GM18868 (cell line): ENCODE measurements around the gene GNB1L.
"Not testable (repeated sequence)": the region's sequence is repeated elsewhere in the genome, so short reads cannot be mapped to it uniquely, and the experiment has no call there.

Source experiments
- ATAC-seq: cut with Tn5 transposase; IDR thresholded peaks from one replicate; pipeline ENCODE4 v1.9.1; 2021; ENCODE audit warnings: mild to moderate bottlenecking, moderate library complexity; ENCODE audit not compliant: unreplicated experiment

GNB1L gene

GRCh38 chr22:19799322-19800190 is 55.1 kb downstream of the GNB1L start:
- no peak for ATAC-seq

- ATAC-seq, result no peak
Measured at GRCh38 chr22:19798891-19799293, 55.8 kb downstream of the GNB1L start.

GRCh38 chr22:19798003-19798665 is 56.5 kb downstream of the GNB1L start:
- no peak for ATAC-seq

GRCh38 chr22:19797086-19798002 is 57.3 kb downstream of the GNB1L start:
- no peak for ATAC-seq

GRCh38 chr22:19796160-19796559 is 58.5 kb downstream of the GNB1L start:
- no peak for ATAC-seq

GRCh38 chr22:19795617-19796008 is 59.1 kb downstream of the GNB1L start:
- no peak for ATAC-seq

- ATAC-seq, result no peak
Measured at GRCh38 chr22:19793661-19794310, 60.9 kb downstream of the GNB1L start.

GRCh38 chr22:19793161-19793560 is 61.5 kb downstream of the GNB1L start:
- ATAC-seq, result no peak

- not testable (repeated sequence) for ATAC-seq
Measured at GRCh38 chr22:19792383-19792896, 62.2 kb downstream of the GNB1L start.

GRCh38 chr22:19791894-19792293 is 62.8 kb downstream of the GNB1L start:
- no peak for ATAC-seq

- no peak for ATAC-seq
Measured at GRCh38 chr22:19791243-19791642, 63.4 kb downstream of the GNB1L start.

GRCh38 chr22:19789828-19790227 is 64.8 kb downstream of the GNB1L start:
- ATAC-seq, result no peak

- no peak for ATAC-seq
Measured at GRCh38 chr22:19789406-19789805, 65.3 kb downstream of the GNB1L start.

- no peak for ATAC-seq
Measured at GRCh38 chr22:19788661-19789225, 65.9 kb downstream of the GNB1L start.

- ATAC-seq, result no peak
Measured at GRCh38 chr22:19787849-19788141, 66.9 kb downstream of the GNB1L start.

GRCh38 chr22:19786959-19787848 is 67.5 kb downstream of the GNB1L start:
- no peak for ATAC-seq

GRCh38 chr22:19786264-19786585 is 68.4 kb downstream of the GNB1L start:
- no peak for ATAC-seq

GRCh38 chr22:19785461-19786263 is 69.0 kb downstream of the GNB1L start:
- no peak for ATAC-seq
